SH-SY5Y (cell line): ENCODE results near the gene FAAH2.

Source experiments
- GATA2 ChIP-seq: IDR thresholded peaks from 2 replicates; pipeline ENCODE4 v1.6.1; 2011; ENCODE audit warnings: mild to moderate bottlenecking, low read depth, low read length
- GATA3 ChIP-seq: IDR thresholded peaks from 2 replicates; pipeline ENCODE4 v1.6.1; 2011; ENCODE audit warnings: low read depth, mild to moderate bottlenecking, low read length, moderate library complexity

FAAH2 gene

GRCh38 chrX:57366430-57366829, 79.9 kb downstream of the FAAH2 start:
- TF ChIP-seq GATA3, result no peak
- TF ChIP-seq GATA2, result no peak

GRCh38 chrX:57367649-57368048, 81.1 kb downstream of the FAAH2 start:
- TF ChIP-seq GATA3 (no peak), GATA2 (no peak)

GRCh38 chrX:57368158-57368557, 81.7 kb downstream of the FAAH2 start:
- TF ChIP-seq GATA2 (no peak), GATA3 (no peak)

- TF ChIP-seq GATA3, result no peak
- no peak for TF ChIP-seq GATA2
These were observed 92.8 kb downstream of the FAAH2 start for GRCh38 chrX:57379296-57379695.

GRCh38 chrX:57380026-57380796, 93.7 kb downstream of the FAAH2 start:
- no peak for TF ChIP-seq GATA3
- TF ChIP-seq GATA2, result no peak

GRCh38 chrX:57406149-57406548, 119.6 kb downstream of the FAAH2 start:
- TF ChIP-seq GATA3 (no peak), GATA2 (no peak)

- TF ChIP-seq GATA2, result no peak
- no peak for TF ChIP-seq GATA3
These were observed 131.3 kb downstream of the FAAH2 start for GRCh38 chrX:57417827-57418226.

GRCh38 chrX:57422289-57422688, 135.8 kb downstream of the FAAH2 start:
- no peak for TF ChIP-seq GATA2
- no peak for TF ChIP-seq GATA3

- TF ChIP-seq GATA2 (no peak), GATA3 (no peak)
These were observed 136.3 kb downstream of the FAAH2 start for GRCh38 chrX:57422790-57423189.

- TF ChIP-seq GATA3 (no peak), GATA2 (no peak)
These were observed 158.6 kb downstream of the FAAH2 start for GRCh38 chrX:57445076-57445475.

- no peak for TF ChIP-seq GATA2
- TF ChIP-seq GATA3, result no peak
These were observed 159.3 kb downstream of the FAAH2 start for GRCh38 chrX:57445832-57446231.

- TF ChIP-seq GATA3, result no peak
- no peak for TF ChIP-seq GATA2
These were observed 161.3 kb downstream of the FAAH2 start for GRCh38 chrX:57447856-57448255.

GRCh38 chrX:57451426-57452020, 165.0 kb downstream of the FAAH2 start:
- TF ChIP-seq GATA3 (no peak), GATA2 (no peak)

GRCh38 chrX:57453901-57454300, 167.4 kb downstream of the FAAH2 start:
- TF ChIP-seq GATA3 (no peak), GATA2 (no peak)

- TF ChIP-seq GATA2, result no peak
These were observed 195.0 kb downstream of the FAAH2 start for GRCh38 chrX:57481514-57481913.
